Upper lobe of left lung (tissue), 4 donors: ENCODE measurements around the gene STK10.

Source experiments
- CTCF ChIP-seq, 6 experiments: fragments of 450-650 bp in 4 of 6; fragments of 200-600 bp in 2 of 6; sonication (generic) in 2 of 6; IDR thresholded peaks; one replicate each; pipeline ENCODE4 v1.5.1; 2016 to 2019; ENCODE audit warnings: antibody characterized with exemption in 6 of 6
- EP300 ChIP-seq, 4 donors: sonication (generic); formaldehyde crosslinking; IDR thresholded peaks; one replicate each; pipeline ENCODE4 v1.5.1; 2017; ENCODE audit warnings: antibody characterized with exemption in 4 of 4, control low read depth in 2 of 4
- POLR2A ChIP-seq, 4 donors: fragments of 450-650 bp; IDR thresholded peaks; one replicate each; pipeline ENCODE4 v1.5.1; 2016 to 2017; ENCODE audit warnings: antibody characterized with exemption in 4 of 4, mild to moderate bottlenecking in 2 of 4
- POLR2AphosphoS5 ChIP-seq, 2 donors: sonication (generic); formaldehyde crosslinking; IDR thresholded peaks; one replicate each; pipeline ENCODE4 v1.5.1; 2017; ENCODE audit warnings: antibody characterized with exemption in 2 of 2

- no peak for TF ChIP-seq POLR2A (IDR thresholded peaks at IDR 0.05)
- no peak for TF ChIP-seq CTCF (IDR thresholded peaks at IDR 0.05)
- TF ChIP-seq POLR2AphosphoS5 (IDR thresholded peaks at IDR 0.05): no peak
- TF ChIP-seq EP300 (IDR thresholded peaks at IDR 0.05): no peak
Measured at GRCh38 chr5:172186114-172186695, 1.8 kb downstream of the STK10 start.
